WI38 (cell line): ENCODE data around the gene PMVK.
"Not testable (repeated sequence)": the region's sequence is repeated elsewhere in the genome, so short reads cannot be mapped to it uniquely, and the experiment has no call there.

Source experiments
- H3K4me3 ChIP-seq: 2 replicates; pipeline ENCODE4 v1.5.1; 2011; ENCODE audit warnings: low read depth, mild to moderate bottlenecking, control low read depth, low read length
- CTCF ChIP-seq: IDR thresholded peaks from 2 replicates; pipeline ENCODE4 v1.5.1; 2012; ENCODE audit warnings: low read depth, mild to moderate bottlenecking, control low read depth, low read length

The PMVK gene

GRCh38 chr1:154908937-154909336, 27.6 kb downstream of the PMVK start:
- no peak overlapping the region for H3K4me3 ChIP-seq
- no peak for TF ChIP-seq CTCF

- not testable (repeated sequence) for H3K4me3 ChIP-seq
Measured at GRCh38 chr1:154908129-154908528, 28.4 kb downstream of the PMVK start.

GRCh38 chr1:154906621-154907081, 29.9 kb downstream of the PMVK start:
- no peak overlapping the region for H3K4me3 ChIP-seq
- TF ChIP-seq CTCF: peak; percentile 37; the same call in 1 of the 2 replicates

- TF ChIP-seq CTCF: no peak
- H3K4me3 ChIP-seq: no peak overlapping the region
Measured at GRCh38 chr1:154902938-154903566, 33.5 kb downstream of the PMVK start.

GRCh38 chr1:154901591-154901990, 34.9 kb downstream of the PMVK start:
- no peak for TF ChIP-seq CTCF
- no peak overlapping the region for H3K4me3 ChIP-seq

- no peak for TF ChIP-seq CTCF
- H3K4me3 ChIP-seq: no peak overlapping the region
Measured at GRCh38 chr1:154899041-154899440, 37.5 kb downstream of the PMVK start.

GRCh38 chr1:154896771-154897286, 39.7 kb downstream of the PMVK start:
- TF ChIP-seq CTCF: no peak
- H3K4me3 ChIP-seq: no peak overlapping the region

- no peak for TF ChIP-seq CTCF
- no peak overlapping the region for H3K4me3 ChIP-seq
Measured at GRCh38 chr1:154895798-154896197, 40.7 kb downstream of the PMVK start.
